Amniotic stem cell (primary cell): ENCODE results near the gene C10orf90.

Experiments
- DNase-seq: peaks from one replicate; lab custom pipeline; 2025; lab: John Stamatoyannopoulos, UW

Gene C10orf90

DNA sequence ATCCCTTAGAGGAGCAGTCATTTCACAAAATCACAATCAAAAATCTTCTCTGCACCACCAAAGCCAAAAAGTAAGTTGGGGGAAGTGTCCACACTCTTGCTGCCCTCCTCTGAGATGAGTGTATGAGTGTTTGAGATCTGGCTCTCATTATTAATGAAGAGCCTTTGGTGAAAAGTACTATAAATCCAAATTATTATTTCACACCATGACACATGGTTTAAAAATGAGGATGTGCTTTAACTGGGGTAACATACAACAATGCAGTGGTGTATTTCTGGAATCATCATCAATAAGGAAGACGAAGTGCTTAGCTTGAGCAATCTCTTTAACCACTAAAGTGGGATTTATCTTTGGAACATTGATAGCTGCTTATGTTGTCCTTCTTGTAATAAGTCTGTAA is 168.1 kb downstream of the C10orf90 start:
- no peak for DNase-seq

DNA sequence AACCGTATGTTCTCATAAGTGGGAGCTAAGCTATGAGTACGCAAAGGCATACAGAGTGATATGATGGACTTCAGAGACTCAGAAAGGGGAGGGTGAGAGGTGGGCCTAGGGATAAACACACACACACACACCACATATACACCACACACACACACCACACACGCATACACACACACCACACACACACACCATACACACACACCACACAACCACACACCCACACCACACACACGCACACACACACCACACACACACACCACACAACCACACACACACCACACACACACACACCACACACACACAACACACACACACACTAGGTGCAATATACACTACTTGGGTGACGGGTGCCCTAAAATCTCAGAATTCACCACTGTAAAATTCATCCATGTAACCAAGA is 168.7 kb downstream of the C10orf90 start:
- DNase-seq, result no peak

DNA sequence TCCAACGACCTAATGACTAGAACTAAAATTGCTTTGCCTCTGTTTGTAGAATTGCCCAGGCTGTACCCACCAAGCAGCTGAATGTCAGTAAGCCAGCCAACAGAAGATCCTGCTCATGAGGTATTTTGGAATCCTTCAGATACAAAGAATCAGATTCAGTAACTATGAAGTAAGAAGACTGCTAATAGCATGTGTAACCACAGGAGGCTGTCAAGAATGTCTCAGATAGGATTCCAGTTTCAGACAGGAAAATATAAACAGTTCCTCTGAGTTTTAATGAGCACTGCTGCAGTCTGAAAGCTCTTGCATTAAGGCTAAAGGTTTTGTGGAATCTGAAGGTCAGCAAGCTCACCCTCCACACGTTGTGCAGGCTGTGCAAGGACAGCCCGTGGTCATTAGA is 169.6 kb downstream of the C10orf90 start:
- DNase-seq, result no peak

DNA sequence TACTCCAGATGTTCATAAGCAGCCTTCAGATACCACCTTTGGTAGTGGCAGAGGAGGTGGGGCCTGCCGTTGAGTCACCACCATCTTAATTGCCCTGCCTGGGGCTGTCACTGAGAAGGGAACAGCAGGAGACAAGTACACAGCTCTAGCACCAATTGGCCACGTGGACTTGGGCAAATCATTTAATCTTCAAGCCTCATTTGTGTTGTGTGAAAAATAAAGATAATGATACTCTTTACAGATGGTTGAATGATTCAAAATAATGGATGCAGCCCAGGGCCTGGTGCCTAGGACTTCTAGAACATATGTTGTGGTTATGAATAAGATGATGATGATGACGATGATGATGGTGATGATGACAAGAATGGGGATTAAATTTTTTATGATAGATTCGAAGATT is 170.3 kb downstream of the C10orf90 start:
- DNase-seq, result no peak

DNA sequence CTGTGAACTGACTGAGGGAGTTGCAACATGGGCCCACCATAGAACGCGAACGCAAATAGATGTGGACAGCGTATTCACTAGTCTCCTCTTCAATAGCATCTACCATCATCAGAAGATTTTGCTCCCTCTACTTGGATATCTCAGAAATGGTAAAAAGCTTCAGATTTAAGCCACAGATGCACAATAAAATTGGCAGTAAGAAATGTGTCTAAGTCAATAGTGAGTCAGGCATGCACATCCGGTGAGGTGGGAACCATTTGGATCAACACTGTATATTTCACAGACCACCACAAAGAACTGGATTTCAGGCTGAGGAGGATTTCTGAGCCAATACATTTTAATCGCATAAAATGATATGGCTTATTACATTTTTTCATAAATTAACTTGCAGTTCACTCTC is 170.7 kb downstream of the C10orf90 start:
- no peak for DNase-seq

DNA sequence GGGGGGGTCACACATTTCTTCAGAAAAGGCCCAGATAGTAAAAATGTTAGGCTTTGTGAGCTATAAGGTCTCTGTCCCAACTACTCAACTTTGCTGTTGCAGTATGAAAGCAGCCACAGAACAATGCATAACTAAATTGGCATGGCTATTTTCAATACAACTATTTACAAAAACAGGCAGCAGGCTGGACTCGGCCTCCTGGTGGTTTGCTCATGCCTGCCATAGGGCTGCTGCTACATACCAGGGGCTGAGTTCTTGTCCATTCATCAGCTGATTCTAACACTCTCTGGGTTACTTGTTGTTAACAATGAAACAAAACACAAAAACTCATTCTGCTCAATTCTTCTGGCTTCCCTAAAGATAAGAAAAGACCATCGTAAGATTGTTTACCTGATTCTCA is 172.8 kb downstream of the C10orf90 start:
- no peak for DNase-seq

DNA sequence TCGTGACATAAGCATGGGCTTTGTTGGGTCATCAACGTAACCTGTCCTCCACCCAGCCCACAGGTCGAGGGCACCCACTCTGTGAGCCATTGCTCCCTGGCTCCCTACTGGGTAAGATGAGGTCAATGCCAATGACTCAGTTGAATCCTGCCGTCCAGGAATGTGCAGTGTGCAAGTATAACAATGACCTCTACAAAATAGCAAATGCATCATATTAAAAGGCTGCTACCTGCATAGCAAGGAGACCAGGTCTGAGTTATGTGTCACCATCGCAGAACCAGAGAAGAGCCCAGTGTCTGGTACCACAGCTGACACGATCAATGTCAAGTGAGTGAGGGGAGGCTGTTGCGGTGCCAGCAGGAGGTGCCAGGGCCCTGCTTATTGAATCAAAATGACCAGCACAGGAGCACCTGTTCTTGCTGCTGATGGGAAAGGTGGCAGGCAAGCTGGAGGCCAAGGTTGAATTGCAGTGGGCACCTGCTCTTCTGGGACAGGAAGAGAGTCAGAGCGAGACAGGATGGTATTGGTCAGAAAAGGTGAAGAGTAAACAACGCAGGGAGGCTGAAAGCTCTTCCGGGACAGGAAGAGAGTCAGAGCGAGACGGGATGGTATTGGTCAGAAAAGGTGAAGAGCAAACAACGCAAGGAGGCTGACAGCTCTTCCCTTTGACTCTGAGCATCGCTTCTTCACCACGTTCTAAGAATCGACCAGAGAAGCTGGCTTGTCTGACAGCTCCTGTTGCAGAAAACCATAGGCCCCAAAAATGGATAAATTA is 173.5 kb downstream of the C10orf90 start:
- no peak for DNase-seq

DNA sequence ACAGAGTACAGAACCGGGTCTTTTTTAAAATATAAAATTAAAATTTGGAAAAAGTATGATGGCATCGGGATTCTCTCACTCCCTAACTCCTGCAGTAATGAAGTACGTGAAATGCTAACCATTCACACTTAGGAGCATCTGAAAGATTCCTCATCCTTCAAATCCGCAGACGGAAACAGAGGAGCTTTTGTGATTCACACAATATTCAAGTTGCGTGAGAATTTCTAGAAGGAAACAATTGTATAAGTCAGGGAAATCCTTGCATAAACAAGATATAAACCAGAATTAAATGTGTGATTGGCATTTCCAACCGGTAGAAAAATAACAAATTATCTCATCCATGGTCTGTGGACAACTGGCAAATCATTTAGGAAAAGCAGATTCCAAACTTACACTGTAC is 179.0 kb downstream of the C10orf90 start:
- DNase-seq, result no peak

DNA sequence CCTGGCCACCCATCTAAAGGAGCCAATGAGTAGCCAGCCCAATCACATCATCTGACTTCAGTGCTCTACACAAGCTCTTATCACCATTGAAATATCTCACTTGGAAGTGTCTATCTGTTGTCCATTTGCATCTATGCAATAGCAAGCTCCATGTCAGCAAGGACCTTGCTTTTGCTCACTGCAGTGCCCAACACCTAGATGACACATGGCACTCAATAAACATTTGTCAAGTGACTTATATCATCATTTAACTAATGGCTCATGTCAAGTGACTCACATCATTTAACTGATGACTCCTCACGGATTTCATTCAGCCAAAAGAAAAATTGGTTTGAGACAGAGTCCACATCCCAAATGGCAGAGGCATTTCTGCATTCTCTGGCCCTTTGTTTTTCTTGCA is 189.3 kb downstream of the C10orf90 start:
- no peak for DNase-seq

DNA sequence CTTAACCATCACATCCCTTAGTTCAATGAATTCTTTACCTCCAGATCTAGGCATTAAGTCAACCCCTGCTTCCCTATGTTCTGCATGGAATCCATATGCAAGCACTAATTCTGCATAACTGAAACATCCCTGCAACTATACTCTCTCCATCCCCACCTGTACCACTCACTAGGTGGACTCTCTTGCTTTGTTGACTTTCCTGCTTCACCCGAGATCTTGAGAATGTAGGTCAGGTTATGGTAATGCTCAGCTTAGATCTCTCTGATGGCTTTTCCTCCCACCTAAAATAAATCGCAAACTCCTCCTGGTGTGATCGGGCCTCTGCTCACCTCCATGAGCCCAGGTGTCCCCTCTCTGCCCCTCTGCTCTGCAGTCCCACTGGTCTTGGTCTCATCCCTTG is 189.8 kb downstream of the C10orf90 start:
- no peak for DNase-seq

DNA sequence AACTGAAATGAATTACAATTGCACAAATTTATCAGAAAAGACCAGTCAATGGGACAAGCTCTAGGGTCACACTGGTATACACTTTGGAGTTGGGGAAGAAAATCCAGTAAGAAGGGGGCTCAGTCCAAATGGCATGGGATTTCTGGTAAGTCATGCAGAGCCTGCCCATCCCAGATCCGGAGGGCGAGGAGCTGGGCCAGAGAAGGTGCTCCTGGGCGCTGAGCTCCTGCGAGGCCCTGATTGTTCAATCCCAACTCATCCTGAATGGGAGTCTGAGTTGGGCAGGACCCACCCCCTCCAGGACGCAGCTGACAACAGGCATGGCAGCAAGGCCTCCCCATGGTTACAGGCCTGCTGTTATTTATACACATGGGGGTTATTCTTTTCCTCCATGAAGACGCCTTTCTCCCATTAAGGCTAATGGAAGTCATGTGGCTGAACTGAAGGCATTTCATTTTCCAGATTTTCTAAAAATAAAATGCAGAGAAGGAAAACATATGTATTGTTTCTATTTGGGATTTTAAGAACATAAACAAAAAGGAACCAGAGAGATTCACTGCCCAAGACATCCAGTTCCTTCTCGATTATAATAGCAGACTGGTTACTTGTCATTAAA is 191.1 kb downstream of the C10orf90 start:
- DNase-seq, result no peak

DNA sequence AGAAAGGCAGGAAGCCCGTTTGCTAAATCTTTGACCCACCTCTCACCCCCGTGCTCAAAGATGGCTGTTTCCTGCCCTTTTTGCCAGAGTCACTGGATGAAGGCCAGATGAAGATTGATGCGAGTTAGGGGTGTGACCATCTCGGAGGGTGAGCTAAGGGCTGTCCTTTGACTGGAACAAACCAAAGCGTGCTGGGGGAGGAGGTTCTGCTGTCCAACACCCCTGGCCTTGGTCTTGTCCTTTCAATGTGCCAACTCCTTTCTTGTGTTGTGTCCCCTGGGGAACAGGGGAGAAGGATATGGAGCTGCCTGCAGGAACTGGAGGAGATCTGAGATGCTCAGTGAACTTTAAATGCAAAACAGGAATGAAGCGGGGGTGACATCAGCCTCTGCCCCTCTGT is 191.9 kb downstream of the C10orf90 start:
- DNase-seq, result no peak

DNA sequence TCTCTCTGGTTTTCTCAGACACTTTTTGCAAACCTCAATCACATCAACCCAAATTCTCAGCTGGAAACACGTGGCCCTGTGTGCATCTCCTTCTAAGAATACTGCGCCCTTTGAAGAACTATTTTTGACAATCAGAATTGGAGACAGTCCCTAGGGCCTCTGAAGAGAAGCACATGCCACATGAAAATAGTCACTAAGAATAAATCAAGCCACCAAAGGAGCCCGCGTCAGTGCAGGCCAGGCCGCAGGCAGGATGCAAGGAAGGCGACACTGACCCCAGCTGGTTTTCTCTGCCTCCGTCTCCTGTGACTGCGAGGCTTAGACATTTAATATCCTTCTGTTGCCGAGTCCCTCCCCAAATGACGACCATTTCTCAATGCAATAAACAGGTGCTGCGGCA is 194.2 kb downstream of the C10orf90 start:
- no peak for DNase-seq

DNA sequence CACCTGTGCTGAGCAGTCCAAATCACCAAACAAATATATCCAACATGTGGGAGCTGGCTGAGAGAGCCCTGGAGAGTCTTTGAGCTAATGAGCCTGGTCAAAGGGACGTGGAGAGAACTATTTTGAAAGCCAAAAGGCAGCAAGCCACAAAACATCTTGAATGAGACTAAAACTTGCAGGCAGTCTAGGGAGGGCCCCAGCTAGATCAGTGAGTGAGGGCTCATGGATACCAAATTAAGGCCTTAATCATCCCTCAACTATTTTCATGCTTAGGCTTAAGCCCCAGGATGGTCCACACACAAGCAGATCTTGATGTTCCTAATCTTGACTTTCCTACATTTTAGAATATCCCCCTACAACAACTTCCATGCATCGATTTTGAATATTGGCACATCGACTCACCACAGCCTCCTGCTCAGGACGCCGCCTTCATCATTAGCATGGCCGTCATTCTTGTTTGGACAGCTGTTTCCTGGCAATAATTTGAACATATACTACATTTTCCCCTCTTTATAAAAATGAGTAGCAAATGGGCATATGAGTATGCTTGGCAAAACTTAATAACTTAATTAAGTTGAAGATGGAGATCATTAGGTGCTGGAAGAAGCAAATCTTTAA is 195.3 kb downstream of the C10orf90 start:
- no peak for DNase-seq

DNA sequence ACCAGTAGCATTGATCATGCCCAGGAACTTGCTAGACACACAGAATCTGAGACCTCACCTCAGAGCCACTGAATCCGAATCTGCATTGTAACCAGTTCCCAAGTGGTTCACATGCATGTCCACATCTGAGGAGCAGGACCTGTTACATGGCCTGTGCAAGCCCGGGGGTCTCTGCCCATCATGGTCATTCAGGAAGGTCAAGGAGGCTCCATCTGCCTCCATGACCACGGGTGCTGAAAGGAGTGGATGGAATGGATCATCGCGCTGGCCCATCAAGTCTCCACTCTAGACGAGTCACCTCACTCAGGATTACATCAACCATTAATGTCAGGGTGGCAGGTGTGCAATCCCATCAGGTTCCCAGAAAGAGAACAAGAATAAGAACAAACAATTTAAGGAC is 196.5 kb downstream of the C10orf90 start:
- DNase-seq, result no peak

DNA sequence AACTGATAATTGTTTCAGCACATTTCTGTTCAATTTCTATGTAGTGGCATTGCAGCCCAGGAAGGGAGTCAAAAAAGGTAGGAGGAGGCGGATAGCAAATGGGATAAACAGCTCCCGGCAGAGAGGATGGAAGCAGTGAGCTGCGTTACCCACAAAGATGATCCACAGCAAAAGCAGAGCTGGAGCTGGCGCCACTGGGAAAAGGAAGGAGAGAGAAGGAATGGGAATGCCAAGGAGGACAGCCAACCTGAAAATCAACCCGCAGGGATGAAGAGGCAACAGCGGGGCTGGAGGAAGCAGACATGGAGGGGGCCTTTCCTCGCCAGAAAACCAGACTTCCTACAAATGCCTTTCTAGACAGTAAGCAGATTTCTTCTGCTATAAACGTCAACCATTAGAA is 199.5 kb downstream of the C10orf90 start:
- DNase-seq, result no peak

DNA sequence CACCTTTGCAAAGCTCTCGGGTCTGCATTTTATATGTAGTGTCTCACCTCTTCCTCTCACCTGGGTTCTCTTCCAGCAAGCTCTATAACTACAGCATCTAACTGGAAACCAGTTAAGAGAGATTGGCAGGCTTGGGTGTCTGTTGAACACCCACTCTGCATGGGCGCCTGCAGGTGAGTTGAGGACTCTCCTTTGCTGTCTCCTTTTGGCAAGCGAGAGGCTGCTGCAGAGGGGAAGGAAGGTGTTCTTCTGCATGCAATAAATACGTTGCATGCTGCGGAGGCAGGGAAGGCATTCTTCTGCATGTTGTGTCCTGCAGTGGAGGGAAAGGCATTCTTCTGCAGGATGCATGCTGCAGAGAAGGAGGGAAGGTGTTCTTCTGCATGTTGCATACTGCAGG is 200.8 kb downstream of the C10orf90 start:
- no peak for DNase-seq

DNA sequence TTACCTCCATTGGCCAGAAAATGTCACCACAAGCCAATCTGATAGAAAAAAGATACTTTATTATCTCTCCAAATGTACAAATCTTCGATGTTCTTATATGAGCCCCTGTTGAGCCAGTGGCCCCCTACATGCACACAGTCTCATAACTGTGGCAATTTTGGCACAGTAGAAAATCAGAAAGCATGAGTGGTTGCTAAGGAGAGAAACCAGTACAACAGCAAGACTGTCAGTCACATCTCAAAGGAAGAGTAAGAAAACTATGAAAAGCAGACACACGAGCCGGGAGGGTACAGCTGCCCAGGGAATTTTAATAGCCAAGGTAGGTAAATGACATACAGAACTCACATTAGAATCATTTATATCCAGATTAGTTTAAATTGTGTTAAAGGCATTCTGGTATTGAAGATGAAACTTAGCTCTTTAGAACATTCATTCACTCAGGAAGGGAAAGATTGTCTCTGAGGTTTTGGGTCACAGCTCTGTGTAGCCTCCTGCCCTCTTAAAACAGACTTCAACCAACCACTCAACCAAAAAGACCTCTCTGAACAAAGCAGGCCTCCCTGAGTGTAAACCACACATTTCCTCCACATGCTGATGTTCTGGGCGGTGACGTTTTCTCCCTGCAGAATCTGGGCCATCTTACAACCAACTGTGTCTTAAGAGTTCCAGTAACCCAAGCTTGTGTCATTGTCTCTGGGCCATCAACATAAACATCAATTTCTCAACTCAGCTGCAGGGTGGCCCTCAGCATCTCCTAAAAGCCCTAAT is 201.4 kb downstream of the C10orf90 start:
- no peak for DNase-seq

DNA sequence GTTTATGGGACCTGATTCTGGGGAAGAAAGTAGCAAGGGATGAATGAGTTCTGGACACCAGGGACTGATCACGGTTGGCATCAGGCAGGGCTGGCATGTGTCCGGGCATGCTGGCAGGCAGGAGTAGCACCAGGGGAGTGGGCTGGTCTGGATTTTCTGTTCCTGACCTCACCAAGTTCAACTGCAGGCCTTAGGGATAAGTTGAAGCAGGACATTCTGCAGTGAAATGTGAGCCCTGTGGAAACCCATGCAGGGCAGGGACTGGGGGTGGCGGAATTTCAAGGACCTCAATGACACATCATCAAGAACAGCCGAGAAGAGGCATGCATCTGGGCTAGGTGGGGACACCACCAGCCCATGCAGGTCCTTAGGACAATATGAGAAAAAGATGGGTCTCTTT is 202.0 kb downstream of the C10orf90 start:
- DNase-seq, result no peak

DNA sequence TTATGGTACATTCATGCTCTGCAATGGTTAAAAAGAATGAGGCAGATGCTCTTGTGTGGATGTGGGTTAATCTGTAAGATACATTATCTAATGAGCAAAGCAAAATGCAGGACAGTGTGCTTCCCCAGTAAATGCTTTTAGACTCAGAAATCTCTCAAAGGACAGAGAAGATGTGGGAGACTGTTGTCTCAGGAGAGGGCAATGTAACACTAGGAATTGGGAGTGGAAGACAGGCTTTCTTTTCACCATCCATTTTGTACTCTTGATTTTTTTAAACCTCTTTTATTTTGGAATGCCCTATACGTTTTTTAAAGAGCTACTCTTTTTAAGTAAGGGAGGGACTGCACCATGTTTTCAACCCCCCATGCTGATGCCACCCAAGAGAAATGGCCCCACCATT is 204.7 kb downstream of the C10orf90 start:
- DNase-seq, result no peak

DNA sequence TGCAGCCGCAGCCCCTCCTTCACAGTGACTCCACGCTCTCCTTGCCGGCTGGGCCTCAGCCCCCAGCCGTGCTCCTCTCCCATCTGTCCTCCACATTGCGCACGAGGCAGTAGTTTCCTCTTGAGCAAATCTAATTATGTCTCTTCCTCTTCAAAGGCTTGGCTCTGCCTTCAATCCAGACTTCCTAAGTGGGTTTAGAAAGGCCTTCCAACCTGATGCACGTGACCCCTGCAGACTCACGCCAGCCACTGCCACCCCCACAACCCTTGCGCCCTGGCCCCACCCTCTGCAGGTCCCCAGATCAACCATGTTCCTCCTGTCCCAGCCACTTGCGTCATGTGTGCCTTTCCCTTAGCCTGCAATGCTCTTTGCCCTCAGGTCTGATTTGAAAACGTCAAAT is 207.2 kb downstream of the C10orf90 start:
- no peak for DNase-seq

DNA sequence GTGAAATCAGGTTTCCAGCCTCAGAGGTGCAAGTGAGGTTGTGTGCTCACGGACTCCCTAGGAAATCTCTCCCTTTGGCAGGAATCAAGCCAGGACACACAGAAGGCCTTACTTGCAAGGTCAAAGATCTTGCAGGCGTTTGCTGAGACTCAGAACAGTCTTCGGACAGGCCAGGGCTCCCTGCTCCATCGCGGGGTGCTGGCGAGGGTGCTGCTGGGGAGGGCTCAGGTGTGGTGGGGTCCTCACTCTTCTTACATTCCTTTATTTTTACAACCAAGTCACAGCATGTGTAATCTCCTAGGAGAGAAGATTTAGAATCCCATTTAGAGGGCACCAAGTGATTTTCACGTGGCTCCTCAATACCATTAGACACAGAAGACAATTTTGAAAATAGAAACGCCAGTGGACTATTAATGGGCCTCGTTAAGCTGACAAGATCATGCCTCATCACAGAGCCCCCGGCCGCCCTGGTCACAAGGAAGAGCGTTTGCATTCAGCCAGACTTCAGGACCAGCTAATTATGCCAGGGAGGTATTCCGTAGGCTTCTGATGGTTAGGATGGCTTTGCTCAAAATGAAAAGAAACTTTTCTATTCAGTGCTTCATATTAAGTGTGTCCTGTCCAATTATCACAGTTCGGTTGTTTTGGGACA is 209.1 kb downstream of the C10orf90 start:
- no peak for DNase-seq
